Suprapubic skin (tissue), 4 donors: Measurements from ENCODE around the gene ODAD3. TPM values are rescaled to one million over a fixed set of nuclear protein-coding genes. Genes with fewer than 3 reads are reported as not detected.
"Not testable (repeated sequence)": the region's sequence is repeated elsewhere in the genome, so short reads cannot be mapped to it uniquely, and the experiment has no call there.

Source experiments
- DNase-seq, 2 donors: peaks; one replicate each; pipeline ENCODE4 v3.0.0-alpha.2; 2019; ENCODE audit warnings: low spot score in 2 of 2
- H3K27ac ChIP-seq: fragments of 200-600 bp; sonication (generic); one replicate; pipeline ENCODE4 v1.5.1; 2019
- H3K27me3 ChIP-seq: fragments of 200-600 bp; sonication (generic); one replicate; pipeline ENCODE4 v1.5.1; 2019
- H3K36me3 ChIP-seq: fragments of 200-600 bp; sonication (generic); one replicate; pipeline ENCODE4 v1.5.1; 2019
- H3K4me1 ChIP-seq: fragments of 200-600 bp; sonication (generic); one replicate; pipeline ENCODE4 v1.5.1; 2019
- H3K4me3 ChIP-seq: fragments of 200-600 bp; sonication (generic); one replicate; pipeline ENCODE4 v1.5.1; 2019; ENCODE audit warnings: mild to moderate bottlenecking
- H3K9me3 ChIP-seq: fragments of 200-600 bp; sonication (generic); one replicate; pipeline ENCODE4 v1.5.1; 2019
- EP300 ChIP-seq: sonication (generic); formaldehyde crosslinking; IDR thresholded peaks from one replicate; pipeline ENCODE4 v1.6.1; 2017; ENCODE audit warnings: antibody characterized with exemption
- POLR2A ChIP-seq, 2 donors: fragments of 450-650 bp; IDR thresholded peaks; one replicate each; pipeline ENCODE4 v1.6.1; 2017; ENCODE audit warnings: antibody characterized with exemption in 2 of 2, mild to moderate bottlenecking in 2 of 2, moderate library complexity in 2 of 2
- POLR2AphosphoS5 ChIP-seq, 3 donors: sonication (generic); formaldehyde crosslinking; IDR thresholded peaks; one replicate each; pipeline ENCODE4 v1.6.1; 2017; ENCODE audit warnings: antibody characterized with exemption in 3 of 3
- WGBS: methylation state at CpG from one replicate; pipeline ENCODE4 v1.1.5; 2018; 5-methylcytosine and 5-hydroxymethylcytosine counted together
- total RNA-seq, 4 donors: library from RNA; depleted of rRNA; stranded (reverse); fragments of >200 nt; gene quantifications; one replicate each; pipeline ENCODE4 v1.1.0, GENCODE V29; 2016
- TF ChIP-seq, protein P1 (sequence below), 2 donors: fragments of 200-600 bp in 1 of 2; fragments of 450-650 bp in 1 of 2; sonication (generic) in 1 of 2; IDR thresholded peaks; one replicate each; pipeline ENCODE4 v1.5.1; 2016 to 2019; ENCODE audit warnings: antibody characterized with exemption in 2 of 2, mild to moderate bottlenecking in 1 of 2, moderate library complexity in 1 of 2

Gene ODAD3
- total RNA-seq, 4 donors from 2014 or later = 0.23 to 1.0 (median 0.48) TPM; not detected in 1

DNA sequence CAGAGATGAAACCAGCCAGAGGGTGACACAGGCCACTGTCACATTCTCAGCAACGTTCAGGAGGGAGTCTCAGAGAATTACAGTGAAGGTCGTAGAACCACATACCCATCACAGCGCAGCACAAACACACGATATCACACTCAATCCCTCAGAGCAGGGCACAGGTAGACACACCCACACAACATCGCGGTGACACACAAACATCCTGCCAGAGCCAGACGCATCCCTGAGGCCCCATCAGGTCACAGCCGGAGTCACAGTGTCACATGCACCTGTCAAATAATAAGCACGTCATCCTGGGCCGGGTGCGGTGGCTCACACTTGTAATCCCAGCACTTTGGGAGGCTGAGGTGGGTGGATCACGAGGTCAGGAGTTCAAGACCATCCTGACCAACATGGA lies 28.5 kb upstream of the ODAD3 start:
- Histone ChIP-seq H3K27ac (no peak overlapping the region), H3K27me3 (peaks cover 13% of the 10 kb centered on the region), H3K36me3 (no peaks in the 10 kb centered on the region), H3K4me1 (peaks cover 2% of the 10 kb centered on the region), H3K9me3 (no peaks in the 10 kb centered on the region), H3K4me3 (no peak overlapping the region)
- TF ChIP-seq, protein P1, sequence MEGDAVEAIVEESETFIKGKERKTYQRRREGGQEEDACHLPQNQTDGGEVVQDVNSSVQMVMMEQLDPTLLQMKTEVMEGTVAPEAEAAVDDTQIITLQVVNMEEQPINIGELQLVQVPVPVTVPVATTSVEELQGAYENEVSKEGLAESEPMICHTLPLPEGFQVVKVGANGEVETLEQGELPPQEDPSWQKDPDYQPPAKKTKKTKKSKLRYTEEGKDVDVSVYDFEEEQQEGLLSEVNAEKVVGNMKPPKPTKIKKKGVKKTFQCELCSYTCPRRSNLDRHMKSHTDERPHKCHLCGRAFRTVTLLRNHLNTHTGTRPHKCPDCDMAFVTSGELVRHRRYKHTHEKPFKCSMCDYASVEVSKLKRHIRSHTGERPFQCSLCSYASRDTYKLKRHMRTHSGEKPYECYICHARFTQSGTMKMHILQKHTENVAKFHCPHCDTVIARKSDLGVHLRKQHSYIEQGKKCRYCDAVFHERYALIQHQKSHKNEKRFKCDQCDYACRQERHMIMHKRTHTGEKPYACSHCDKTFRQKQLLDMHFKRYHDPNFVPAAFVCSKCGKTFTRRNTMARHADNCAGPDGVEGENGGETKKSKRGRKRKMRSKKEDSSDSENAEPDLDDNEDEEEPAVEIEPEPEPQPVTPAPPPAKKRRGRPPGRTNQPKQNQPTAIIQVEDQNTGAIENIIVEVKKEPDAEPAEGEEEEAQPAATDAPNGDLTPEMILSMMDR (IDR thresholded peaks at IDR 0.05) = no peak
- 67% methylated on average over 2 of the region's 12 CpGs for WGBS
- DNase-seq = no peak

DNA sequence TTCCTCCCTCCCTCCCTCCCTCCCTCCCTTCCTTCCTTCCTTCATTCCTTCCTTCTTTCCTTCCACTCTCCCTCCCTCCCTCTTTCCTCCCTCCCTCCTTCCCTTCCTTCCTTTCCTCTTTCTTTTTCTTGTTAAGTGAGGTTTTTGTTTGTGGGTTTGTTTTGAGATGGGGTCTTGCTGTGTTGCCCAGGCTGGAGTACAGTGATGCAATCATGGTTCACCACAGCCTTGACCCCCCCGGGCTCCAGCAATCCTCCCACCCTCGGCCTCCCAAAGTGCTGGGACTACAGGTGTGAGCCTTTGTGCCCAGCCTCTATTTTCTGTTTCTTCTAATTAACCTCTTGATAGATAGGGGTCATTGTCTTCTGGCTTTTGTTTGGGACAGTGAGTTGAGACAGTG lies 26.5 kb upstream of the ODAD3 start:
- TF ChIP-seq, protein P1 (IDR thresholded peaks at IDR 0.05) = no peak
- no peak for TF ChIP-seq POLR2AphosphoS5 (IDR thresholded peaks at IDR 0.05)
- no peak for TF ChIP-seq EP300
- no peak for TF ChIP-seq POLR2A (IDR thresholded peaks at IDR 0.05)
- H3K36me3 ChIP-seq = no peaks in the 10 kb centered on the region
- H3K9me3 ChIP-seq = no peaks in the 10 kb centered on the region
- WGBS = 70% methylated on average over 2 of the region's 2 CpGs
- H3K27me3 ChIP-seq = peaks cover 18% of the 10 kb centered on the region
- no peak overlapping the region for H3K27ac ChIP-seq
- DNase-seq = no peak
- no peak overlapping the region for H3K4me3 ChIP-seq
- H3K4me1 ChIP-seq = no peaks in the 10 kb centered on the region

GRCh38 chr19:11460207-11460606 lies 25.3 kb upstream of the ODAD3 start:
- no peak for DNase-seq

DNA sequence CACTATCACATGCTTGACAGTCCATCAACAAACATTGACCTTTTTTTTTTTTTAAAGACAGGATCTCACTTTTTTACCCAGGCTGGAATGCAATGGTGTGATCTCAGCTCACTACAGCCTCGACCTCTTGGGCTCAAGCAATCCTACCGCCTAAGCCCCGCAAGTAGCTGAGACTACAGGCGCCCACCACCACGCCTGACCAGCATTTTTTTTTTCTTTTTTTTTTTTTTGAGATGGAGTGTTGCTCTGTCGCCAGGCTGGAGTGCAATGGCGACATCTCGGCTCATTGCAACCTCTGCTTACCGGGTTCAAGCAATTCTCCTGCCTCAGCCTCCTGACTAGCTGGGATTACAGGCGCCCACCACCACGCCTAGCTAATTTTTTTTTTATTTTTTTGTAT lies 24.0 kb upstream of the ODAD3 start:
- H3K36me3 ChIP-seq, H3K4me1 ChIP-seq, DNase-seq, H3K4me3 ChIP-seq, H3K9me3 ChIP-seq, H3K27ac ChIP-seq: not testable (repeated sequence)
- peaks cover 18% of the 10 kb centered on the region for H3K27me3 ChIP-seq
- WGBS = 81% methylated on average over 11 of the region's 11 CpGs

More at GRCh38 chr19:11460207-11460606, 25.3 kb upstream of the ODAD3 start:
- Histone ChIP-seq H3K27me3 (peaks cover 18% of the 10 kb centered on the region), H3K27ac (no peak overlapping the region), H3K9me3 (no peaks in the 10 kb centered on the region), H3K4me1 (no peaks in the 10 kb centered on the region), H3K36me3 (no peaks in the 10 kb centered on the region), H3K4me3 (no peak overlapping the region)
- 46% methylated on average over 4 of the region's 4 CpGs for WGBS
- TF ChIP-seq EP300 (no peak), POLR2A (IDR thresholded peaks at IDR 0.05) (no peak), POLR2AphosphoS5 (IDR thresholded peaks at IDR 0.05) (no peak)
- TF ChIP-seq, protein P1 (IDR thresholded peaks at IDR 0.05) = no peak

DNA sequence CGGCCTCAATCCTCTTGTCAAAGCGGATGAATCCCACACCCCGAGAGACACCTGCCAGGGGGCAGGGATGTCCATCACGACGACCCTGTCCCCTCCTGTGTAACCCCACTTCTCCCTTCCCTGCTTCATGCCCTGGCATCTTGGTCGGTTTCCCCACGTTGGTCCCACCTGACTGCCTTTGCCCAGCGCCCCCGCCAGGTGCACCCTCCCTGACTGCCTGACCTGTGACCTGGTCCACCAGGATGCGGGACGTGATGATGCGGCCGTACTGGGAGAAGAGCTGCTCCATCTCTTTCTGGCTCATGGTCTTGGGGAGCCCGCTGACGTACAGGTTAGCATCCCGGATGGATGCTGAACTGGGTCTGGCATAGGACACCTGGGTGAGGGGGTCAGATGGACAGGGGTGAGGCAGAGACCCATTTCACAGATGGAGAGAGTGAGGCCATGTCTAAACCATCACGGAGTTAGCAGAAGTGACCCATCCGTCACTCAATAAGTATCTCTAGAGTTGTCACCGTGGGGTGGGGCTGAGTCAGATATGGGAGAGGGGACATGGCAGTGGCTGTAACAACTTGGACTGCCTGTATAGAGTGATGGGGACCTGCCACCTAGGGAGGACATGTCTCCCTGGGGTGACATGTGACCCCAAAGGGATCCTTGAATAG lies 23.4 kb upstream of the ODAD3 start:
- DNase-seq = no peak
- no peak overlapping the region for H3K27ac ChIP-seq
- WGBS = 84% methylated on average over 19 of the region's 19 CpGs
- H3K27me3 ChIP-seq = peaks cover 18% of the 10 kb centered on the region
- H3K9me3 ChIP-seq = no peaks in the 10 kb centered on the region
- H3K4me1 ChIP-seq = no peaks in the 10 kb centered on the region
- H3K4me3 ChIP-seq = no peak overlapping the region
- TF ChIP-seq POLR2AphosphoS5 (IDR thresholded peaks at IDR 0.05) (no peak), POLR2A (IDR thresholded peaks at IDR 0.05) (no peak), EP300 (no peak)
- TF ChIP-seq, protein P1 (IDR thresholded peaks at IDR 0.05) = no peak
- no peaks in the 10 kb centered on the region for H3K36me3 ChIP-seq

- no peaks in the 10 kb centered on the region for H3K9me3 ChIP-seq
- no peaks in the 10 kb centered on the region for H3K36me3 ChIP-seq
- no peak overlapping the region for H3K27ac ChIP-seq
- TF ChIP-seq, protein P1 (IDR thresholded peaks at IDR 0.05) = no peak
- TF ChIP-seq EP300 (no peak), POLR2A (IDR thresholded peaks at IDR 0.05) (no peak), POLR2AphosphoS5 (IDR thresholded peaks at IDR 0.05) (no peak)
- 88% methylated on average over 6 of the region's 20 CpGs for WGBS
- H3K4me3 ChIP-seq = no peak overlapping the region
- DNase-seq = no peak
- H3K27me3 ChIP-seq = peaks cover 18% of the 10 kb centered on the region
- no peaks in the 10 kb centered on the region for H3K4me1 ChIP-seq
Measured at GRCh38 chr19:11457831-11458230, 22.9 kb upstream of the ODAD3 start.
